IPS DF 4.7 (cell line): ENCODE measurements around the gene TTC6.
"Not testable (repeated sequence)": the region's sequence is repeated elsewhere in the genome, so short reads cannot be mapped to it uniquely, and the experiment has no call there.

ENCODE experiments used
- DNase-seq: peaks from one replicate; pipeline ENCODE4 v3.0.0-alpha.2; 2013; ENCODE audit warnings: low spot score; ENCODE audit errors: extremely low read depth

TTC6 gene

GRCh38 chr14:37594971-37595808 is at the start of gene TTC6, which contains the start of gene FOXA1:
TSS of gene TTC6 (plus strand) at chr14:37595629. CDS start at chr14:37622065, 26,436 bp downstream.
TSS of gene FOXA1 (minus strand) at chr14:37595249. CDS start at chr14:37594972, 277 bp downstream.
- DNase-seq: no peak

- DNase-seq: no peak
Measured at GRCh38 chr14:37546621-37547447, 48.6 kb upstream of the TTC6 start.

GRCh38 chr14:37550511-37550910 is 44.9 kb upstream of the TTC6 start:
- DNase-seq: no peak

DNA sequence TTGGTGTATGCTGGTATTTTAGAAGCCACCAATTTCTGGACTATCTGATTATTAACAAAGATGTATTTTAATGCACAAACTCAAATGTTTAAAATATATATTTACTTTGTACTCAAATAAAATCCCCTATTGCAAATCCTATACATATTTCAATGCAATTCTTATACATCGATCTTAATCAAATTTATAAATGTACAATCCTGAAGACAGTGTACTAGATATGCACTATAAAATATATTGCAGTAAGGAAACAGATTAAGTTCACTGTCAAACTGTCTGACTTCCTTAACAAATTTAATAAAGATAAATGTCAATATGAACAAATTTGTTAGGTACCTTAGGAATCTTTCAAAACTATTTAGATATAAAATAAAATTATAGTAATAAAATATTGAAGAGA is 44.3 kb upstream of the TTC6 start:
- DNase-seq: no peak

DNA sequence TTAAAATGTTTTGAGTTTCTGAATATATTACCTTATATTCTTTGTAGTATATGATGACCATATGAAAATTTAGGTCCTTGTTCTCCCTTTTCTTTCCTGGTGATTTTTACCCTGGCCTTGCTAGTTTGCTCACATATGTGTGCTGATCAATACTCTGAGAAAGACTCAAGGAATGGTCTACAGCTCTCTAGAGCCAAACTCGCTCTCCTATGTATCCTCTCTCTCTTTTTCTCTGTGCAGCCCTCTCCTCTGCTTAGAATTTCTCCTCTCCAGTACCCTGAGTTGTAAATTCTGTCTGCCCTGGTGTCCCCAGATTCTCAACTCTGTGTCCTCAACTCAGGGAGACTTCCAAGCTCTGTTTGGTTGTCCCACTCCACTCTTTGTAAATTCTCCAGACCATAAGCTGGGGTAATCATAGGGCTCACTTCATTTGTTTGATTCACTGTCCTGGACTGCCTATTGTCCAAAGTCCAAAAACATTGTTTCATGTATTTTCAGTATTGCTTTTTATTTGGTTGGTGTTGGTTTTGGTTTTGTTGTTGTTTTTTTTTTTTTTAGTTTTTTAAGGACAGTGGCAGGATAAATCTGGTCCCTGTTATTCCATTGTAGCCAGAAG is 41.4 kb upstream of the TTC6 start:
- DNase-seq: no peak

- not testable (repeated sequence) for DNase-seq
Measured at GRCh38 chr14:37555596-37555995, 39.8 kb upstream of the TTC6 start.

GRCh38 chr14:37558740-37559139 is 36.7 kb upstream of the TTC6 start:
- no peak for DNase-seq

GRCh38 chr14:37559386-37559785 is 36.0 kb upstream of the TTC6 start:
- DNase-seq: no peak

- no peak for DNase-seq
Measured at GRCh38 chr14:37563189-37563588, 32.2 kb upstream of the TTC6 start.

DNA sequence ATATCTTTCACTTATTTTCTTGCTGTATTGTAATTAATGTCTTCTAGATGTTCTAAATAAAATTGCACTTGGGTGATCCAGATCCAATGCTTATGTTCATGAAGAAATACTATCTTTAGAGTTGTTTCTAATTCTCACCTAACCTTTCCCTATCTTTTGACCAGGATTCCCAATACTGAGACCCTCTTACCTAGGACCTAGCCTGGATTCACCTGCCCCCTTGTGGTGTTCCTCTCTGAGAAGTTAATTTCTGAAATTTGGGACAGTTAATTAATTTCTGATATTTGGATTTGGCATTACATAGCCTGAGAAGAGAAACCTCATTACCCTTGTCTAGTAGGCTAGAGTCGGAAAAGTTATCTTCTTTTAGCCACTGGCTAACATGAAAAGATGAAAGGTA is 29.9 kb upstream of the TTC6 start:
- no peak for DNase-seq

DNA sequence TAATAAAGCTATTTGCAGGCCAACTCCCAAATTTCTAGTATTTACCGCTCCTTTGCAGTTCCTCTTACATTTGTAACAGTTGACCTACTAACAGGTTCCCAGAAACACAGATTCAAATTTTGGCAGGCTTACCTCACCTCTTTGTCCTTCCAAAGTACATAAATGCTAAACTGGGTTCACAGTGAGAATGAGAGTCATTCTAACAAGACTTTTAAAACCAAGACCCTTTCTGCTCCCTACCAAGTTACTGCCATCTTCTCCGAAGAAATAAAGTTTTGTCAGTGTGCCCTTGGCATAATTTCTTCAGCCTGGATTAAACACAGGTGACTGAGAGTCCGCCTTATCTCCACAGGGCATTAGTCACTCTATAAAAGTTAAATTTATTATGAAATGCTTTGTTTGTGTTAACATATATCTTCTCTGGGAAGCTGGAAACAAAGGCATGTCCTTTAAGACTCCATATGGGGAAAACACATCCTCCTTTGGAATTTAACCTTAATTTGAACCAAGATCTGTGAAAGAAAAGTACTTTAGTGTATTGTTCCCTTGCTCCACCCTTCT is 28.5 kb upstream of the TTC6 start:
- DNase-seq: no peak

DNA sequence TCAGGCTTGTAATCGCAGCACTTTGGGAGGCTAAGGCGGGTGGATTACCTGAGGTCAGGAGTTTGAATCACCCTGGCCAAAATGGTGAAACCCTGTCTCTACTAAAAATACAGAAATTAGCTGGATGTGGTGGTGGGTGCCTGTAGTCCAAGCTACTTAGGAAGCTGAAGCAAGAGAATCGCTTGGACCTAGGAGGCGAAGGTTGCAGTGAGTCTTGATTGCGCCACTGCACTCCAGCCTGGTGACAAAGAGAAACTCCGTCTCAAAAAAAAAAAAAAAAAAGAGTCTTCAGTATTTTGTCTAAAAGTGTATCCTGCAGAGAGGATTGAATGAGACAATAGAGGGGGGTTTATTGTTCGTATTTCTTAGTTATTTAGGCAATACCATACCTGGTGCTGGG is 25.7 kb upstream of the TTC6 start:
- DNase-seq: no peak

GRCh38 chr14:37571391-37571790 is 24.0 kb upstream of the TTC6 start:
- no peak for DNase-seq

- DNase-seq: no peak
Measured at GRCh38 chr14:37573356-37573755, 22.1 kb upstream of the TTC6 start.

GRCh38 chr14:37579274-37579673 is 16.2 kb upstream of the TTC6 start:
- DNase-seq: no peak

GRCh38 chr14:37580146-37580545 is 15.3 kb upstream of the TTC6 start:
- no peak for DNase-seq

DNA sequence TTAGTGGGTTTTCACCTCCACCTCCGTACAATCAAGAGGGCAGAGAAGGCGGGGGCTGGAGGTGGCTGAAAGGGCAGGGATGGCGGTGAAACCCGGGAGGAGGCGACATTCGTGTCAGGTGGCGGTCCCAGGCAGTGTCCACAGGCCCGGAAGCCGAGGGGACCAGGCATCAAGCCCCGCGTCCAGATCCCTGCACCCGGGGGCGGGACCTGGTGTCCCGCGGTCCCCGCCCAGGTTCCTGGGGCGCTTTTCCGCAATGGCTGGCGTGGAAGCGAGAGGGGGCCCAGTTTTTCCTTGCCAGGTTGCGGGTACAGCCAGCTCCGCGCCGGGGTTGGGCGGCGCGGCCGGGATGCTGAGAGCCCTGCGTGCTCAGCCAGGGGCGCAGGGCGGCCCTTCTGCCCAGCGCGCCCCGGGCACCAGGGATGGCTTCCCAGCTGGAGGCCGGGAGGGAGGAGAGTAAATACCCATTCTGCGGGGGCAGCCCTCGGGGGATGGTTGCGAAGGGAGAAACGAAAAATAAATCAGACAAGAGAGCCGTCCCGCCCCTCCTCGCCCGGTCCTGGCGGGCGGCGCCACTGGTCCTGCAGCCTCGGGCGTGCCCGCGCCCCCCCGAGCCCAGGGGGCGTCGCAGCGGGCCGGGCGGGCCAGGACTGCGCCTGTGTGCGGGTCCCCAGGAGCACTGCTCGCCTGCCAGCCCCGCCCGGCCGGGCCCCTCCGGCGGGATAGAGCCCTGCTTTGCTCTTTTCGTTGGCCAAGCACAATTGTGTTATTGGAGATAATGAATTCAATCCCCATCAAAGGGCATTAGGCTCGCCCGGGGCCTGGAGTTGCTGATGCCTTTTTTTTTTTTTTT is 11.8 kb upstream of the TTC6 start:
- no peak for DNase-seq

GRCh38 chr14:37584211-37585100 is 11.0 kb upstream of the TTC6 start:
- no peak for DNase-seq

GRCh38 chr14:37585101-37585511 is 10.3 kb upstream of the TTC6 start:
- no peak for DNase-seq
